ENCODE results near the gene UBE2E2.

DNA sequence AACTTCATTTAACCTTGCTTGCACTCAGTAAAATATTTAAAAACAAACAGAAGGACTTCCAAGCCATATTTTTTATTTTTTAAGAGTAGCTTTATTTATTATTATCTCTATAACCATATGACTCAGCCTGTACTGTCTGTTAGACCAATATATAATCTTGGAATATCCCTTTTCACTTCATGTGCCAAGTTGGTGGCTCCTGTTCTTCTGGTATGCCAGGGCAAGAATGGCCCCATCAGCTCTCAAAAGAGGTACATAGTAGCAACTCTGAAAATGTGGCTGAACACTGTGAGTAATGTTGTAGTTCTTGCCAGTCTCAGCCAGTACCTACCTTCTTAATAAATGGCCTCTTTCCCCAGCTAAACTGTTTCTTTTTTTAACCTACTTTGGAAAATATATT lies 345.6 kb downstream of the UBE2E2 start:
- TF ChIP-seq SUZ12 (IDR thresholded peaks at IDR 0.05; ENCODE audit: extremely low read depth, insufficient read depth, insufficient read length) (no peak), YY1 (IDR thresholded peaks at IDR 0.05; ENCODE audit: insufficient read depth, insufficient read length) (no peak), ZNF274 (IDR thresholded peaks at IDR 0.05; ENCODE audit: low read depth, low read length) (no peak)

All from NT2/D1 (cell line).